ENCODE data around the gene ZNF830. TPM values are rescaled to one million over a fixed set of nuclear protein-coding genes. Genes with fewer than 3 reads are reported as not detected.

ZNF830 gene, protein sequence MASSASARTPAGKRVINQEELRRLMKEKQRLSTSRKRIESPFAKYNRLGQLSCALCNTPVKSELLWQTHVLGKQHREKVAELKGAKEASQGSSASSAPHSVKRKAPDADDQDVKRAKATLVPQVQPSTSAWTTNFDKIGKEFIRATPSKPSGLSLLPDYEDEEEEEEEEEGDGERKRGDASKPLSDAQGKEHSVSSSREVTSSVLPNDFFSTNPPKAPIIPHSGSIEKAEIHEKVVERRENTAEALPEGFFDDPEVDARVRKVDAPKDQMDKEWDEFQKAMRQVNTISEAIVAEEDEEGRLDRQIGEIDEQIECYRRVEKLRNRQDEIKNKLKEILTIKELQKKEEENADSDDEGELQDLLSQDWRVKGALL
- total RNA-seq (2022; extraction: Qiagen RNA extraction; ENCODE audit: low read depth): 12.9 to 15.1 TPM (median 14.4 TPM) in 5 replicates

DNA sequence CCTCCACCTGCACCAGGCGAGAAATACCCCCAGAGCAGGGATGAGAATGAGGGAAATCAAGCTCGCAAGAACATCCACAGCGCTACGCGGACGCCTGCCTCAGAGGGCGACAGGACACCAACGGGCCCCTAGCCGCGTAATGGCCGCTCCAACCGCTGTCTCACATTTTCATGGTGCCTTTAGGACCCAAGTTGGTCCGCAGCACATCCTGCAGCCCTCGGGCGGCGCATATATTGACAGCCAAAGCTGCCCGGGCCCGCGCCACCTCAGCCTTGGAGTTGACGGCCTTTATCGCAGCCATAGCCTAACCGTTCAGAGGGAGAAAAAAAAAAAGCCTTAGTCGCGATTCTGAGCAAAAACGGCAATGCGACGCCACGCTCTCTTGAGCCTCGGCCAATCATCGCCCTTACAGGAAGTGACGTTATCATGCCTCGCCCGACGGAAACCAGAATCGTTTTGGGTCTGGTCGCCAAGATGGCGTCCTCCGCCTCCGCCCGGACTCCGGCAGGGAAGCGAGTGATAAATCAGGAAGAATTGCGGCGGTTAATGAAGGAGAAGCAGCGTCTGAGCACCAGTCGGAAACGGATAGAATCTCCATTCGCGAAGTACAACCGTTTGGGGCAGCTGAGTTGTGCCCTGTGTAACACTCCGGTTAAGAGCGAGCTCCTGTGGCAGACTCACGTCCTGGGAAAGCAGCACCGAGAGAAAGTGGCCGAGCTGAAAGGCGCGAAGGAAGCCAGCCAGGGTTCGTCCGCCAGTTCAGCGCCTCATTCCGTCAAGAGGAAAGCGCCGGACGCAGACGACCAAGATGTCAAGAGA is at the start of gene ZNF830, which contains the start of gene CCT6B:
Gene ZNF830, plus strand, starts transcription at position 448 of the 819 bp plus-strand sequence. Its CDS starts 27 bp downstream, at position 475.
Gene CCT6B, minus strand, starts transcription at position 368 of the 819 bp plus-strand sequence. Its CDS starts 67 bp downstream, at position 301.

DNA sequence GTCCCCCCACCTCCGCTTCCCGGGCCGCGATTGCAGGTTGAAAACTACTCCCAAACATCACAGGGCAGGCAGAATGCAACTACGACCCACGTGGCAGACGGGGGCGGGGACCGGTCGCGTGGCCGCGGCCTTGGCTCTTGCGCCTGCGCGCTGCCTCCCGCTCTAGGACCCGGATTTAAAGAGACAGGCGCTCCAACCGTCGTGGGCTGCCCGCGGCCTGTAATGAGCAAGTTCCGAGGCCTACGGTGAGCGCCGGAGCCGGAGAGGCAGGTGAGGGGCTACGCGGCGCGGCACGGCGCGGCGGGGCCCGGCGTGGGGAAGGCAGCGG is 19.0 kb downstream of the ZNF830 start, which contains the start of gene LIG3:
Gene LIG3, plus strand, starts transcription at position 160 of the 328 bp plus-strand sequence. CDS start 2,494 bp downstream, outside the sequence.

Other genes starting within 250 kb of the ZNF830 start
- 0.80 to 1.9 TPM (median 1.8 TPM) in 5 replicates for gene CCT6B, start 80 bp upstream of the ZNF830 start, total RNA-seq (2022; extraction: Qiagen RNA extraction; ENCODE audit: low read depth)
- 14.7 to 20.3 TPM (median 17.6 TPM) in 5 replicates for gene LIG3, start 19.0 kb downstream of the ZNF830 start, total RNA-seq (2022; extraction: Qiagen RNA extraction; ENCODE audit: low read depth)
- gene RFFL, start 102.2 kb downstream of the ZNF830 start, total RNA-seq (2022; extraction: Qiagen RNA extraction; ENCODE audit: low read depth): 48.7 to 61.1 TPM (median 59.8 TPM) in 5 replicates
- 26.4 to 33.1 TPM (median 29.1 TPM) in 5 replicates for gene RAD51D, start 158.3 kb downstream of the ZNF830 start, total RNA-seq (2022; extraction: Qiagen RNA extraction; ENCODE audit: low read depth)
- not detected in 5 replicates for gene FNDC8, start 160.1 kb downstream of the ZNF830 start, total RNA-seq (2022; extraction: Qiagen RNA extraction; ENCODE audit: low read depth)
- 32.9 to 40.0 TPM (median 34.6 TPM) in 5 replicates for gene NLE1, start 180.8 kb downstream of the ZNF830 start, total RNA-seq (2022; extraction: Qiagen RNA extraction; ENCODE audit: low read depth)
- not detected in 5 replicates for gene UNC45B, start 186.3 kb downstream of the ZNF830 start, total RNA-seq (2022; extraction: Qiagen RNA extraction; ENCODE audit: low read depth)
- not detected in 5 replicates for gene SLC35G3, start 232.9 kb downstream of the ZNF830 start, total RNA-seq (2022; extraction: Qiagen RNA extraction; ENCODE audit: low read depth)